Neural cell (in vitro differentiated cells): ENCODE results near the gene RWDD1. TPM values are rescaled to one million over a fixed set of nuclear protein-coding genes. Genes with fewer than 3 reads are reported as not detected.

Experiments used
- H2AFZ ChIP-seq: fragments of 200-600, 300-800 bp; sonication (generic), shearing (Covaris generic); 2 replicates; pipeline ENCODE4 v1.6.0; 2014; ENCODE audit warnings: low read depth, mild to moderate bottlenecking, antibody characterized with exemption, low read length, moderate library complexity
- H3F3A ChIP-seq: fragments of 200-600 bp; shearing (Covaris generic); 2 replicates; pipeline ENCODE4 v1.6.1; 2016; ENCODE audit warnings: mild to moderate bottlenecking, moderate library complexity, mixed read lengths, antibody characterized with exemption, low read length; ENCODE audit not compliant: insufficient read depth, poor library complexity, severe bottlenecking
- H3K27ac ChIP-seq: fragments of 200-600, 300-800 bp; sonication (generic), shearing (Covaris generic); 2 replicates; pipeline ENCODE4 v1.5.1; 2014; ENCODE audit warnings: mild to moderate bottlenecking, low read length, moderate library complexity
- H3K27me3 ChIP-seq: fragments of 300-800, 200-600 bp; sonication (generic), shearing (Covaris generic); 2 replicates; pipeline ENCODE4 v1.6.0; 2014; ENCODE audit warnings: mild to moderate bottlenecking, low read depth, low read length, moderate library complexity; ENCODE audit not compliant: insufficient read depth
- H3K36me3 ChIP-seq: fragments of 300-800, 200-600 bp; sonication (generic), shearing (Covaris generic); 2 replicates; pipeline ENCODE4 v1.5.1; 2014; ENCODE audit warnings: mild to moderate bottlenecking, antibody characterized with exemption, low read length, moderate library complexity; ENCODE audit not compliant: insufficient read depth
- H3K4me2 ChIP-seq: fragments of 300-800, 200-600 bp; sonication (generic), shearing (Covaris generic); 2 replicates; pipeline ENCODE4 v1.6.0; 2014; ENCODE audit warnings: mild to moderate bottlenecking, low read length
- H3K4me3 ChIP-seq: fragments of 300-800, 200-600 bp; sonication (generic), shearing (Covaris generic); 2 replicates; pipeline ENCODE4 v1.5.1; 2014; ENCODE audit warnings: mild to moderate bottlenecking, low read length, moderate library complexity
- H3K79me2 ChIP-seq: fragments of 200-600 bp; shearing (Covaris generic); replicated peaks from 2 replicates; pipeline ENCODE4 v1.6.0; 2014; ENCODE audit warnings: mild to moderate bottlenecking, low read length, moderate library complexity; ENCODE audit not compliant: insufficient read depth
- H3K9ac ChIP-seq: fragments of 300-800, 200-600 bp; sonication (generic), shearing (Covaris generic); 2 replicates; pipeline ENCODE4 v1.6.1; 2016; ENCODE audit warnings: mild to moderate bottlenecking, low read length, mixed read lengths
- H3K9me2 ChIP-seq: fragments of 200-600 bp; shearing (Covaris generic); 2 replicates; pipeline ENCODE4 v1.6.1; 2016; ENCODE audit warnings: mild to moderate bottlenecking, low read length, mixed read lengths; ENCODE audit not compliant: insufficient read depth
- H3K9me3 ChIP-seq: fragments of 200-600, 300-800 bp; sonication (generic), shearing (Covaris generic); 2 replicates; pipeline ENCODE4 v1.6.1; 2016; ENCODE audit warnings: mild to moderate bottlenecking, mixed run types, low read length, moderate library complexity, mixed read lengths
- H4K20me1 ChIP-seq: fragments of 200-600 bp; shearing (Covaris generic); 2 replicates; pipeline ENCODE4 v1.6.1; 2016; ENCODE audit warnings: mild to moderate bottlenecking, mixed run types; ENCODE audit not compliant: insufficient read depth
- EP300 ChIP-seq: fragments of 450-650 bp; conservative IDR thresholded peaks from 2 replicates; pipeline ENCODE4 v1.6.1; 2014; ENCODE audit warnings: antibody characterized with exemption, mild to moderate bottlenecking, moderate library complexity; ENCODE audit not compliant: poor library complexity, severe bottlenecking
- EZH2 ChIP-seq: fragments of 200-600, 300-800 bp; shearing (Covaris generic), sonication (generic); IDR thresholded peaks from 2 replicates; pipeline ENCODE4 v1.6.1; 2014; ENCODE audit warnings: antibody characterized with exemption, low read length, borderline replicate concordance, mild to moderate bottlenecking; ENCODE audit not compliant: insufficient read depth, poor library complexity, severe bottlenecking
- MXI1 ChIP-seq: fragments of 450-650 bp; conservative IDR thresholded peaks from 2 replicates; pipeline ENCODE4 v1.6.1; 2014; ENCODE audit warnings: antibody characterized with exemption, mild to moderate bottlenecking; ENCODE audit not compliant: poor library complexity, severe bottlenecking
- POLR2AphosphoS5 ChIP-seq: IDR thresholded peaks from 2 replicates; pipeline ENCODE4 v1.6.1; 2012
- RAD21 ChIP-seq: fragments of 450-650 bp; conservative IDR thresholded peaks from 2 replicates; pipeline ENCODE4 v1.6.1; 2014; ENCODE audit warnings: antibody characterized with exemption, mild to moderate bottlenecking, moderate library complexity
- SMC3 ChIP-seq: fragments of 450-650 bp; conservative IDR thresholded peaks from 2 replicates; pipeline ENCODE4 v1.6.1; 2014; ENCODE audit warnings: antibody characterized with exemption, mild to moderate bottlenecking, moderate library complexity; ENCODE audit not compliant: poor library complexity
- TAF1 ChIP-seq: IDR thresholded peaks from 2 replicates; pipeline ENCODE4 v1.6.1; 2012; ENCODE audit warnings: low read depth
- polyA plus RNA-seq: library from polyadenylated mRNA; depleted of rRNA; stranded (reverse); fragments of >200 nt; gene quantifications from 2 replicates; pipeline ENCODE4 v1.2.3, GENCODE V29; 2014
- TF ChIP-seq, protein P1 (sequence below): fragments of 450-650 bp; IDR thresholded peaks from 2 replicates; pipeline ENCODE4 v1.5.1; 2014; ENCODE audit warnings: antibody characterized with exemption, mild to moderate bottlenecking, moderate library complexity; ENCODE audit not compliant: poor library complexity, severe bottlenecking
- TF ChIP-seq, protein P2 (sequence below): IDR thresholded peaks from 2 replicates; pipeline ENCODE4 v1.6.1; 2012; ENCODE audit warnings: borderline replicate concordance

The RWDD1 gene
- polyA plus RNA-seq, 1 donor from 2014 or later: 83.3 TPM

DNA sequence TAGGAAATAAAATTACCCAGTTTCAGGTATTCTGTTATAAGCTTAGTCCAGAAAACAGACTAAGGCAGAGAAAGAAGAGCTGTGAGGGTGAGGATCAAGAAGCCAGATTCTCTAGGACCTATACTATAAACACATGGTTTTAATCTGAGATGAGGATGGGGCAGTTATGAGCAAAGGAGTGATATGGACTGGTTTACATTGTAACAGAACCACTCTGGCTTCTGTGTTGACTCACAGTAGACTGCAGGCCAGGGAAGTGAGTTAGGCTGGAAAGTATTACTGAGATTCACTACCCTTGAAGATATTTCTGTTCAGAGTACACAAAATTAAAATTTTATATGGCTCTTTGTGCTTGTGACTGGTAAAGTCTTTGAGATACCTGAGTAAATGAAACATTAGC is 3.2 kb upstream of the RWDD1 start:
- H3K36me3 ChIP-seq: no peaks in the 10 kb centered on the region

DNA sequence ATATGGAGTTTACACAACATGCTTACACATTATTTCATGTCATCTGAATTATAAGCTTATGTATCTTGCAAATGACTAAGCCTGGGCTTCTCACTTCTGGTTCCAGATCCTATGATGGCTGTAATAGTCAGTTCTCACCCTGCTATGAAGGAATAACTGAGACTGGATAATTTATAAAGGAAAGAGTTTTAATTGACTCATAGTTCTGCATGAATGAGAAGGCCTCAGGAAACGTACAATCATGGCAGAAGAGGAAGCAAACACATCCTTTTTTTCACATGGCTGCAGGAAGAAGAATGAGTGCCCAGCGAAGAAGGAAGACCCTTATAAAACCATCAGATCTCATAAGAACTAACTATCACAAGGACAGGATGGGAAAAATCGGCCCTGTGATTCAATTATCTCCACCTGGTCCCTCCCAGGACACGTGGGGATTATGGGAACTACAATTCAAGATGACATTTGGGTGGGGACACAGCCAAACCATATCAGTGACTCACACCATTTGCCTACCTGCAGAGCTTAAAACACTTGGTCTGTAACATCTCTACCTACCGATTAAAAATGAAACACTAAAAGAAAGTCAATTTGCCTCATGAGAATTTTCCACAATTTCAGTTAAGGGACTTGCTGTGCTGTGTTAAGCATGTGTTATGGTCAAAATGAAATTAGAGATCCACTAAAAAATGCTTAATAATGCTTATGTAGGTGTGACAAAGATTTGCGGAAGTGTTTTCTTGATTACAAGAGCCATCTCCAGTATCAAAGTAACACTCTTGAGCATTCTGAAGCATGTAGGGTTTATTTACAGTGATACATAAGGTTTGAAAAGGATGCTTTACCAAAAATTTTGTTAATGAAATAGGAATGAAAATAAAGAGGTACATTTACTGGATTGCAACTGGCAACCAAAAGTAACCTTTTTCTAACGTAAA is 2.2 kb upstream of the RWDD1 start:
- Histone ChIP-seq H3K79me2 (peaks cover 27% of the 10 kb centered on the region), H3K4me2 (no peak overlapping the region), H3K9me2 (no peaks in the 10 kb centered on the region)
- TF ChIP-seq RAD21: no peak
- TF ChIP-seq, protein P1, sequence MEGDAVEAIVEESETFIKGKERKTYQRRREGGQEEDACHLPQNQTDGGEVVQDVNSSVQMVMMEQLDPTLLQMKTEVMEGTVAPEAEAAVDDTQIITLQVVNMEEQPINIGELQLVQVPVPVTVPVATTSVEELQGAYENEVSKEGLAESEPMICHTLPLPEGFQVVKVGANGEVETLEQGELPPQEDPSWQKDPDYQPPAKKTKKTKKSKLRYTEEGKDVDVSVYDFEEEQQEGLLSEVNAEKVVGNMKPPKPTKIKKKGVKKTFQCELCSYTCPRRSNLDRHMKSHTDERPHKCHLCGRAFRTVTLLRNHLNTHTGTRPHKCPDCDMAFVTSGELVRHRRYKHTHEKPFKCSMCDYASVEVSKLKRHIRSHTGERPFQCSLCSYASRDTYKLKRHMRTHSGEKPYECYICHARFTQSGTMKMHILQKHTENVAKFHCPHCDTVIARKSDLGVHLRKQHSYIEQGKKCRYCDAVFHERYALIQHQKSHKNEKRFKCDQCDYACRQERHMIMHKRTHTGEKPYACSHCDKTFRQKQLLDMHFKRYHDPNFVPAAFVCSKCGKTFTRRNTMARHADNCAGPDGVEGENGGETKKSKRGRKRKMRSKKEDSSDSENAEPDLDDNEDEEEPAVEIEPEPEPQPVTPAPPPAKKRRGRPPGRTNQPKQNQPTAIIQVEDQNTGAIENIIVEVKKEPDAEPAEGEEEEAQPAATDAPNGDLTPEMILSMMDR: no peak
- TF ChIP-seq TAF1: no peak
- no peak for TF ChIP-seq MXI1
- no peak for TF ChIP-seq EZH2
- no peak for TF ChIP-seq POLR2AphosphoS5
- no peak for TF ChIP-seq EP300
- no peak for TF ChIP-seq SMC3

More for the DNA sequence above, 3.2 kb upstream of the RWDD1 start:
- Histone ChIP-seq H3K27me3 (no peaks in the 10 kb centered on the region), H3K27ac (no peak overlapping the region), H3F3A (no peaks in the 10 kb centered on the region), H3K79me2 (peaks cover 17% of the 10 kb centered on the region), H3K4me2 (no peak overlapping the region), H2AFZ (no peak overlapping the region), H3K9ac (no peak overlapping the region), H3K4me3 (no peak overlapping the region), H3K9me3 (no peaks in the 10 kb centered on the region), H4K20me1 (no peaks in the 10 kb centered on the region), H3K9me2 (no peaks in the 10 kb centered on the region)
- TF ChIP-seq SMC3: no peak
- no peak for TF ChIP-seq RAD21
- TF ChIP-seq, protein P1: no peak
- TF ChIP-seq MXI1: no peak
- no peak for TF ChIP-seq POLR2AphosphoS5
- TF ChIP-seq, protein P2, sequence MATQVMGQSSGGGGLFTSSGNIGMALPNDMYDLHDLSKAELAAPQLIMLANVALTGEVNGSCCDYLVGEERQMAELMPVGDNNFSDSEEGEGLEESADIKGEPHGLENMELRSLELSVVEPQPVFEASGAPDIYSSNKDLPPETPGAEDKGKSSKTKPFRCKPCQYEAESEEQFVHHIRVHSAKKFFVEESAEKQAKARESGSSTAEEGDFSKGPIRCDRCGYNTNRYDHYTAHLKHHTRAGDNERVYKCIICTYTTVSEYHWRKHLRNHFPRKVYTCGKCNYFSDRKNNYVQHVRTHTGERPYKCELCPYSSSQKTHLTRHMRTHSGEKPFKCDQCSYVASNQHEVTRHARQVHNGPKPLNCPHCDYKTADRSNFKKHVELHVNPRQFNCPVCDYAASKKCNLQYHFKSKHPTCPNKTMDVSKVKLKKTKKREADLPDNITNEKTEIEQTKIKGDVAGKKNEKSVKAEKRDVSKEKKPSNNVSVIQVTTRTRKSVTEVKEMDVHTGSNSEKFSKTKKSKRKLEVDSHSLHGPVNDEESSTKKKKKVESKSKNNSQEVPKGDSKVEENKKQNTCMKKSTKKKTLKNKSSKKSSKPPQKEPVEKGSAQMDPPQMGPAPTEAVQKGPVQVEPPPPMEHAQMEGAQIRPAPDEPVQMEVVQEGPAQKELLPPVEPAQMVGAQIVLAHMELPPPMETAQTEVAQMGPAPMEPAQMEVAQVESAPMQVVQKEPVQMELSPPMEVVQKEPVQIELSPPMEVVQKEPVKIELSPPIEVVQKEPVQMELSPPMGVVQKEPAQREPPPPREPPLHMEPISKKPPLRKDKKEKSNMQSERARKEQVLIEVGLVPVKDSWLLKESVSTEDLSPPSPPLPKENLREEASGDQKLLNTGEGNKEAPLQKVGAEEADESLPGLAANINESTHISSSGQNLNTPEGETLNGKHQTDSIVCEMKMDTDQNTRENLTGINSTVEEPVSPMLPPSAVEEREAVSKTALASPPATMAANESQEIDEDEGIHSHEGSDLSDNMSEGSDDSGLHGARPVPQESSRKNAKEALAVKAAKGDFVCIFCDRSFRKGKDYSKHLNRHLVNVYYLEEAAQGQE: no peak
- no peak for TF ChIP-seq TAF1
- TF ChIP-seq EZH2: no peak
- TF ChIP-seq EP300: no peak

More for the DNA sequence above, 2.2 kb upstream of the RWDD1 start:
- no peak overlapping the region for H3K27ac ChIP-seq
- no peak overlapping the region for H2AFZ ChIP-seq
- no peaks in the 10 kb centered on the region for H4K20me1 ChIP-seq
- no peaks in the 10 kb centered on the region for H3K27me3 ChIP-seq
- peak overlapping the region; percentile 93 for H3K4me3 ChIP-seq
- no peaks in the 10 kb centered on the region for H3K36me3 ChIP-seq
- H3K9ac ChIP-seq: no peak overlapping the region
- no peaks in the 10 kb centered on the region for H3K9me3 ChIP-seq
- no peaks in the 10 kb centered on the region for H3F3A ChIP-seq
